OCI-LY3 (cell line): ENCODE measurements around the gene LTA.

Source experiments
- CTCF ChIP-seq: fragments of 200-600, 300-600 bp; sonication (generic); IDR thresholded peaks from 2 replicates; pipeline ENCODE4 v1.5.1; 2014; ENCODE audit warnings: antibody characterized with exemption, low read length, low read depth
- EZH2phosphoT487 ChIP-seq: fragments of 200-600 bp; shearing (Covaris generic); IDR thresholded peaks from 2 replicates; pipeline ENCODE4 v1.6.1; 2018; ENCODE audit warnings: antibody characterized with exemption, mixed run types, low read depth

GRCh38 chr6:31597006-31597405 lies 24.9 kb downstream of the LTA start:
- TF ChIP-seq CTCF = peak; percentile 40
- TF ChIP-seq EZH2phosphoT487 = no peak
